ENCODE data around the gene UFSP1.

DNA sequence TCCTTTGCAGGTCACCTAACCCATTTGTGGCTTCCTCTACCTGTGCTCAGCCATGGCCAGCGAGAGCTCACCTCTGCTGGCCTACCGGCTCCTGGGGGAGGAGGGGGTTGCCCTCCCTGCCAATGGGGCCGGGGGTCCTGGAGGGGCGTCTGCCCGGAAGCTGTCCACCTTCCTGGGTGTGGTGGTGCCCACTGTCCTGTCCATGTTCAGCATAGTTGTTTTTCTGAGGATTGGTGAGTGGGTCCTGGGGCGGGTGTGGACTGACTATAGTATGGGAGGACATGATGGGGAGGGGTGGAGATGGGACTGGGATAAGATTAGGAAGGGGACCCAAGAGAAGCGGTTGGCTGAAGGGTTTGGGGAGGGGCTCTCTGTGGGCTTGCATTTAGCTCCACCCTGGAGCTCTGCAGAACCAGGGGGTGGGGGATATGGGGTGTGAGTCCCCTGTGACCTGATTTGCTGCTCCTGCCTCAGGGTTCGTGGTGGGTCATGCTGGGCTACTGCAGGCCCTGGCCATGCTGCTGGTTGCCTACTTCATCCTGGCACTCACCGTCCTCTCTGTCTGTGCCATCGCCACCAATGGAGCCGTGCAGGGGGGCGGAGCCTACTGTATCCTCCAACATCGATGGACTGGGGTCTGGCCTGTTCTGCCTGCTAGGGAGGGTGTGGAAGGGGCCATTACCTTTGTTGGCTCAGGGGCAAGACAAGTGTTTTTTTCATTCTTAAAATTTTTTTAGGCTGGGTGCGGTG lies 35.2 kb downstream of the UFSP1 start:
- TF ChIP-seq EGR1 (IDR thresholded peaks at IDR 0.05; ENCODE audit: borderline replicate concordance in 1 of 2, low read depth in 2 of 2, low read length in 2 of 2) (no peak), CTCF (IDR thresholded peaks at IDR 0.05 in 2 of 3, conservative IDR thresholded peaks at IDR 0.05 in 1 of 3; ENCODE audit: control insufficient read depth in 2 of 3, extremely low read depth in 1 of 3, insufficient read depth in 1 of 3, low read depth in 3 of 3, low read length in 3 of 3) (no peak), FOXK2 (IDR thresholded peaks at IDR 0.05) (no peak), POLR2AphosphoS5 (IDR thresholded peaks at IDR 0.05; ENCODE audit: low read length) (no peak), USF2 (IDR thresholded peaks at IDR 0.05; ENCODE audit: borderline replicate concordance, low read depth, low read length) (no peak), CBFB (IDR thresholded peaks at IDR 0.05; ENCODE audit: low read depth) (no peak), ESRRA (IDR thresholded peaks at IDR 0.05; ENCODE audit: low read length) (no peak), RCOR1 (conservative IDR thresholded peaks at IDR 0.05; ENCODE audit: low read depth, low read length) (no peak), BMI1 (IDR thresholded peaks at IDR 0.05; ENCODE audit: borderline replicate concordance) (no peak), TCF12 (IDR thresholded peaks at IDR 0.05; ENCODE audit: low read depth, low read length) (no peak), EZH2 (IDR thresholded peaks at IDR 0.05; ENCODE audit: borderline replicate concordance, control insufficient read depth, low read depth, low read length) (no peak), TARDBP (IDR thresholded peaks at IDR 0.05; ENCODE audit: borderline replicate concordance) (no peak)
- TF ChIP-seq, protein P1, sequence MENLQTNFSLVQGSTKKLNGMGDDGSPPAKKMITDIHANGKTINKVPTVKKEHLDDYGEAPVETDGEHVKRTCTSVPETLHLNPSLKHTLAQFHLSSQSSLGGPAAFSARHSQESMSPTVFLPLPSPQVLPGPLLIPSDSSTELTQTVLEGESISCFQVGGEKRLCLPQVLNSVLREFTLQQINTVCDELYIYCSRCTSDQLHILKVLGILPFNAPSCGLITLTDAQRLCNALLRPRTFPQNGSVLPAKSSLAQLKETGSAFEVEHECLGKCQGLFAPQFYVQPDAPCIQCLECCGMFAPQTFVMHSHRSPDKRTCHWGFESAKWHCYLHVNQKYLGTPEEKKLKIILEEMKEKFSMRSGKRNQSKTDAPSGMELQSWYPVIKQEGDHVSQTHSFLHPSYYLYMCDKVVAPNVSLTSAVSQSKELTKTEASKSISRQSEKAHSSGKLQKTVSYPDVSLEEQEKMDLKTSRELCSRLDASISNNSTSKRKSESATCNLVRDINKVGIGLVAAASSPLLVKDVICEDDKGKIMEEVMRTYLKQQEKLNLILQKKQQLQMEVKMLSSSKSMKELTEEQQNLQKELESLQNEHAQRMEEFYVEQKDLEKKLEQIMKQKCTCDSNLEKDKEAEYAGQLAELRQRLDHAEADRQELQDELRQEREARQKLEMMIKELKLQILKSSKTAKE (IDR thresholded peaks at IDR 0.05; ENCODE audit: low read depth, poor library complexity, severe bottlenecking), result no peak
- TF ChIP-seq, protein P2, sequence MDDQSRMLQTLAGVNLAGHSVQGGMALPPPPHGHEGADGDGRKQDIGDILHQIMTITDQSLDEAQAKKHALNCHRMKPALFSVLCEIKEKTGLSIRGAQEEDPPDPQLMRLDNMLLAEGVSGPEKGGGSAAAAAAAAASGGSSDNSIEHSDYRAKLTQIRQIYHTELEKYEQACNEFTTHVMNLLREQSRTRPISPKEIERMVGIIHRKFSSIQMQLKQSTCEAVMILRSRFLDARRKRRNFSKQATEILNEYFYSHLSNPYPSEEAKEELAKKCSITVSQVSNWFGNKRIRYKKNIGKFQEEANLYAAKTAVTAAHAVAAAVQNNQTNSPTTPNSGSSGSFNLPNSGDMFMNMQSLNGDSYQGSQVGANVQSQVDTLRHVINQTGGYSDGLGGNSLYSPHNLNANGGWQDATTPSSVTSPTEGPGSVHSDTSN (IDR thresholded peaks at IDR 0.05; ENCODE audit: insufficient replicate concordance, low read depth, low read length), result no peak
